DMS79 treated with DMSO at 0.1 percent for 48 hours (cell line): Measurements from ENCODE around the gene DPH1.
A peak's percentile ranks its signal among the peaks of the same experiment; 100 is the strongest.
"Not testable (repeated sequence)": the region's sequence is repeated elsewhere in the genome, so short reads cannot be mapped to it uniquely, and the experiment has no call there.

Experiments
- DNase-seq: peaks from one replicate; lab custom pipeline; 2025; lab: John Stamatoyannopoulos, UW

DPH1 gene

GRCh38 chr17:2029911-2030778, at the start of gene DPH1:
DPH1 (plus strand) TSS chr17:2030153; CDS start chr17:2030170, 17 bp downstream.
- DNase-seq: peak; percentile 80

DNA sequence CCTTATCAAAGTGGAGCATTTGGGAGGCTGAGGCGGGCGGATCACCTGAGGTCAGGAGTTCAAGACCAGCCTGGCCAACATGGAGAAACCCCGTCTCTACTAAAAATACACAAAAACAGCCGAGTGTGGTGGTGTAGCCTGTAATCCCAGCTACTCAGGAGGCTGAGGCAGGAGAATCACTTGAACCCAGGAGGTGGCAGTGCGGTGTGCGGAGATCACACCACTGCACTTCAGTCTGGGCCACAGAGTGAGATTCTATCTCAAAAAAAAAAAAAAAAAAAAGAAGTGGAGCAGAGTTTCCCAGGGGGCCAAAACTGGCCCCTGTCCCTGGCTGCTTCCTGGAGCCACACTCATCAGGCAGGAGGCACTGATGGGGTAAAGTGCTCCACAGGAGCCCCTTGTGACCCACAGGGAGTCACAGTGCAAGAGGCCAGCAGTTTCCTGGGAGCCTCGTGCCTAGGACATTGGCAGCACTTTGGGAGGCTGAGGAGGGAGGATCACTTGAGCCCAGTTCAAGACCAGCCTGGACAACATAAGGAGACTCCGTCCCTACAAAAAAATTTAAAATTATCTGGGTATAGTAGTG, 49.2 kb upstream of the DPH1 start:
- DNase-seq: no peak

GRCh38 chr17:1982793-1983366, 47.1 kb upstream of the DPH1 start:
- not testable (repeated sequence) for DNase-seq

GRCh38 chr17:1985093-1985492, 44.9 kb upstream of the DPH1 start:
- no peak for DNase-seq

DNA sequence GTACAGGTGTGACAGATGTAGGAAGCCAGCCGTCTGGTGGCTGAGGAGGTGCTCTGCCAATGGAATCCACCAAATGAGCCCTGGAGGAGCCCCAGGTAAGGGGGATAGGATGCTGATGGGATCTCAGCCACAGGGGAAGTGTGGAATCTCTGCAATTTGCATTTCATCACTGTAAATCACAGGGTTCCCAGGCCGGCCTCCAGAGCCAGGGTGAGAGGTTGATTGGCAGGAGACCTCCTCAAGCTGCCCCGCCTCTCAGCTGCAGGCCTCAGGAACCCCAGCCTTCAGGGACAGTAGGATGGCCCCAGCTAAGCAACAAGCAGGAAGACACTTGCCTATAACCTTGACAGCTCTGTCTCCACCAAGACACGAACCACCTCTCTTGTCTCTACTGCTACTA, 44.3 kb upstream of the DPH1 start:
- no peak for DNase-seq

- no peak for DNase-seq
Observed at GRCh38 chr17:1986783-1987451, 43.0 kb upstream of the DPH1 start.

DNA sequence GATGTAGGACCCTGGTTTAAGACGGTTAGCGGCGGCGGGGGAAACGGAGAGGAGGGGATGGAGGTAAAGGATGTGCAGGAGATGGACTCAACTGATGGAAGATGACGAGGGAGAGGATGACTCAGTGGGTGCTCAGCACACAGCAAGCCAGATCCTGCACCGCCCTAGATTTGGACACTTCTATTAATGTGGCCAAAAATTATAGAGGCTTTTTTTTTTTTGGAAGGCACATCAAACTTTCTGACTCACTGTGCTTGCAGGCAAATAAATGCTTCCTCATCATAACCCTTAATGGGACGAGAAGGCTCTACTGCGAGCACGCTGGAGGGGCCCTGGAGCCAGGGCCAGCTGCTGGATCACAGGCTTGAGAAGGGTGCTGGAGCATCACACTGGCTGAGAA, 40.8 kb upstream of the DPH1 start:
- no peak for DNase-seq

GRCh38 chr17:1992541-1992940, 37.4 kb upstream of the DPH1 start:
- peak; percentile 16 for DNase-seq

GRCh38 chr17:1994707-1995106, 35.2 kb upstream of the DPH1 start:
- no peak for DNase-seq

DNA sequence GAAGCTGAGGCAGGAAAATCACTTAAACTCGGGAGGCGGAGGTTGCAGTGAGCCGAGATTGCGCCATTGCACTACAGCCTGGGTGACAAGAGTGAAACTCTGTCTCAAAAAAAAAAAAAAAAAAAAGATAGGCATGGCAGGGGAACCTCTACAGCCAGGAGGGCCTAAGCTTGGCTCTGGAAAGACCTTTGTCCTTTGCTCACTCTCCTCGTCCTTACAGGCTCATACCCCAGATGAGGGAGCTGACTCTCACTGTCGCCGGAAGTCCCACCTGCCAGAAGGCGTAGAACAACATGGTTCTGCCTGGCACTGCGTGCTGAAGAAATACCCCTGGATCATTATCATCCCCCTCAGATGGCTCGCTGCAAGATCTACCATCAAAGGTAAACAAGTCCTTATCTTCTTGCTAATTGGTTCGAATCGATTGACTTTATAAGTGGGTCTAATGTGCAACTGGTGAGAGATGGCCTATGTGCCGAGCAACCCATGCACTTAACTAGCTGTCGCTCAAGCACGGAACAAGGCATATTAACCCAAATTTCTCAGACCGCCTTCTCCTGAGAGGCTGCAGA, 34.5 kb upstream of the DPH1 start:
- peak; percentile 83 for DNase-seq

- DNase-seq: no peak
Observed at GRCh38 chr17:1995907-1996799, 33.8 kb upstream of the DPH1 start.

DNA sequence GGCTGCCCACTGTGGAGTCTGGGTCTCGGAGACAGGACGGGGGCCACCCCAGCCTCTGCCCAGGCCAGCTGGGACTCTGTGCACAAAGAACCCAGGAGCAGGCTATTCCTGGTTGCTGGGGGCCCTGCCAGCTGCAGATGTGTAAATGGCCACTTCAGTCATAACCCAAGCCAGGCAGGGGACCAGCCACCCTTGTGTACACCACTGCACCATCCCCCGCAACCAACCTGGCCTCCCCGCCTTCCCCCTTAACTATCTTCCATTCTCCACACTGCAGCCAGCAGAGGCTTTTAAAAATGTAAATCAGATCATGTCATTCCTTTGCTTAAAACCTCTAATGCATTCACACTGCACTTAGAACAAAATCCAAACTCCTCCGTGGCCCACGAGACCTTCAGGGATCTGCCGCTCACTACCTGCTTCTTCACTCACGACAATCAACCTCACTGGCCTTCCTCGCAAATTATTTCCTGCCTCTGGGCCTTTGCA, 33.1 kb upstream of the DPH1 start:
- DNase-seq: no peak

DNA sequence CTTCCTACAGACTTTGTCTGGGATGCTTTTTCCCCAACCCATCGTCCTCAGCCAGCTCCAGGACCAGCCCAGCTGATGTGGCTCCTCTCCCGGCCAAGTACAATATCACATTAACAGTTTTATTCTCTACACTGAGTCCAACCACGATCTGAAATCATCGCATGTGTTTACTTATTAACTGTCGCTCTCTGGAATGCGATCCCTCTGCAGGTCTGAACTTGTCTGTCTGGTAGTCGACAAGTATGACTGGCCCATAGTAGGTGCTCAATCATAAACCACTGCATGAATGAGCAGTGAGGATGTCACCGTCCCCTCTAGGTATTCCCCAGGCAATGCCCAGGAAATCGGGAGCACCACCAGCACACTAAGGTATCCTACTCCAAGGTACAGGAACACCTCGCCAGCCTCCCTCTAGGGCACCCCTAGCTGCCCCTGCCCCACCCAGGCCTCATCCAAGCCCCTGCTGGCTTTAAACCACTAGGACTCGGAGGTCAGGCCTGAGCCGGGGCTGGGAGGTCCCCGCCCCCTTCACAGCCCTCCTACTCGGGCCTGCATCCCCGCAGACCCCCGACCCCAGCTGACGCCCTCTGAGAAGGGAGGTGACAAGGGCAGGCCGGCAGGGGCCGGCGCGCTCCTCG, 32.5 kb upstream of the DPH1 start:
- no peak for DNase-seq

DNA sequence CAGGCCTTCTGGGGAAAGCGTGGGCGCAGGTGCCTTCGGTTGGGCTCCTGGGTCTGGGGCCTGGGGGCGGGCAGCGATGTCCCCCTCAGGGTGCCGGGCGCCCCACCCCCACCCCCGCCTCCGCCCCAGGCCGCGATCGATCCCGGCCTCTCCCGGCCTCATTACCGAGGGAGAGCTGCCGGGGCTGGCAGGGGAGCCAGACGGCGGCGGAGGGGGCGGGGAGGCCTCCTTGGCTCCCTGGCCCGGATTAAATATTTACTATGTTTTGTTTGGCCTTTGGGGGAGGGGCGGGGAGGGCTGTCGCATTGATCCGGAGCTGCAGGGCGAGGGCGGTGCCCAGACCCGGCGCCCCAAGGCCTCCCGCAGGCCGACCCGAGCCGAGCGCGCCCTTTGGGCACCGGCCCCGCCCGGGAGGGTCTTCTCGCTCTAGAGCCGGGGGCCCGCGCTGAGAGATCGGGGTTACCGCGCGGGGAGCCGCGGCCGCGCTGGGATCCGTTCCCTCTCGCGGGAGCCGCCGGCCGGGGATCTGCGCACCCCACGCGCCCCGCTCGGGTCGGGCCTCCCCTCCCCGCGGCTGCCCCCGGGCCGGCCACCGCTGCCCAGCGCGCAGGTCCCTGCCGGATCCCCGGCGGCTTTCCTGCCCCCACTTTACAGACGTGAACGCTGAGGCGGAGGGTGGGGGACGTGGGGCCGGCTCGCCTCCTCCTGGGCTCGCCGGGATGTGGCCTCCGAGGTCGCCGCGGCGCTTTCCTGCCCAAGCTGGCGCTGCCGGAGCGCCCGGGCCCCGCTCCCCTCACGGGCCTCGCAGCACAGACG, 31.8 kb upstream of the DPH1 start:
- DNase-seq: no peak

DNA sequence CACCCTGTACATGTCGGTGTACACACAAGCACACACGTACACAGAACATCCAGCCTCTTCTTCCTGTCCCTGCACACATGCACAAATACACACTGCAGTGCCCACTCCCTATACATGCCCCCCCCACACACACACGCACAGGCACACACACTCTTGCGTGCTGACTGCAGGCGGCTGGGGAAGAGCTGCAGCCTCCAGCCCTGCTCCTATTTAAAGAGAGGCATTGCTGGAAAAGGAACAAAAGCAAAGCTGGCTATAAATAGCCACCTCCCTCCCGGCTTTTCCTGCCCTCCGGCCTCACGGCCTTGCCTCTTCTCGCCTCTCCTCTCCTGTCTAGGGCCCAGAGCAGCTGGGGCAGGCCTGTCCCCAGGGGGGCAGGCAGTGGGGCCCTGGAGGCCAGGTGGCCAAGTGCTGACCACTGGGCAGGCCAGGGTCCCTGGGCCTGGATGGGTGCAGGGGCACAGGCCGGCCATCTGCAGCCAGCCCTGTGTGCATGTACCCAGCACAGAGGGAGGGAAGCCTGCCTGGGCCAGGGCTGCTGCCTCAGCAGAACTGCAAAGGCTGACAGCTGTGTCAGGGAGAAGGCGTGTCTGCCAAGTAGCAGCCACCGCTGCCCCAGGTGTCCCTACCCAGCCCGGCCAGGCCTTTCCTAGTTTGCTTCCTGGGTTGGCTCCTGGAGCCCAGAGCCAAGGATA, 30.2 kb upstream of the DPH1 start:
- peak; percentile 71 for DNase-seq

DNA sequence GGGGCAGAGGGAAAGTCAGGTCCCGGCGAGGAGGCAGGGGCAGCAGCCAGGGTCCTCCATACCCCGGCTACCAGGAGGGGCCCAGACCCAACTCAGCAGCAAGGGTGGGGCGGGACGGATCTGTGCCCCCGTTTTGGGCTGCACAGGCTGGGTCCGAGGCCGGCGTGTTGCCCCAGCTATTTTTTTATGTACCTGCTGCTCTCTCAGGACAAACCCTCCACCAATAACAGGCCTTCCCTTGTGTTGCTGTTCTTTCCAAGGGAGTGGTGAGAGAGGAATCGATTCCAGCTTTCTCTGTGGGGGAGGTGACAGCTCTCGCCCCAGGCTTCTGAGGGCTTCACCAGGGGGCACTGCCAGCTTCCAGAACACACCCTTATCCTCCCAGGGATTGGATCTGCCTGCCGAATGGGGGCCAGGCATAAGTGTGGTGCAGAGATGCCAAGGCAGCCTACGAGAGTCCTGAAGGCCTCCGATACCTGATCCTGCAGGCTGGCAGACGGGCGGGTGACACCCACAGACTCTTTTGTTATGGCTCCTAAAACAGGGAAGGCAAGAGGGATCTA, 27.1 kb upstream of the DPH1 start:
- DNase-seq: no peak

- no peak for DNase-seq
Observed at GRCh38 chr17:2003525-2003924, 26.4 kb upstream of the DPH1 start.

GRCh38 chr17:2004435-2004952, 25.5 kb upstream of the DPH1 start:
- DNase-seq: no peak
